CD4-positive, CD25-positive, alpha-beta regulatory T cell (primary cell): ENCODE data around the gene NBL1. TPM values are rescaled to one million over a fixed set of nuclear protein-coding genes. Genes with fewer than 3 reads are reported as not detected.

Experiments
- ATAC-seq, 2 donors: fragments of 150-1000 bp; cut with Tn5 transposase; one replicate each; pipeline ENCODE4 v1.10.0; 2021; ENCODE audit warnings: low read depth in 2 of 2, moderate number of reproducible peaks in 2 of 2, moderate library complexity in 1 of 2
- DNase-seq, 3 donors: peaks; one replicate each; pipeline versions ENCODE4 v3.0.0 to v3.0.0-alpha.2; 2012 to 2022; ENCODE audit warnings: mixed read lengths in 1 of 3
- H3K27ac ChIP-seq: one replicate; pipeline ENCODE4 v1.7.0; 2013; ENCODE audit warnings: mild to moderate bottlenecking, low read length; ENCODE audit not compliant: insufficient read depth, poor library complexity, severe bottlenecking
- H3K27me3 ChIP-seq: one replicate; pipeline ENCODE4 v1.7.0; 2013; ENCODE audit warnings: low read length; ENCODE audit not compliant: control insufficient read depth, insufficient read depth
- H3K36me3 ChIP-seq: one replicate; pipeline ENCODE4 v1.7.0; 2013; ENCODE audit warnings: mild to moderate bottlenecking, low read length, moderate library complexity; ENCODE audit not compliant: control insufficient read depth, insufficient read depth
- H3K4me1 ChIP-seq: 2 replicates; pipeline ENCODE4 v1.7.0; 2013; ENCODE audit warnings: mild to moderate bottlenecking, low read length; ENCODE audit not compliant: insufficient read depth, control insufficient read depth, poor library complexity, severe bottlenecking
- H3K4me3 ChIP-seq: one replicate; pipeline ENCODE4 v1.7.0; 2013; ENCODE audit warnings: low read depth, mild to moderate bottlenecking, low read length, moderate library complexity
- H3K9me3 ChIP-seq, 2 experiments: 1 replicate in 1 of 2; 2 replicates in 1 of 2; pipeline ENCODE4 v1.7.0; 2013; ENCODE audit warnings: low read length in 2 of 2, mild to moderate bottlenecking in 1 of 2, moderate library complexity in 1 of 2; ENCODE audit not compliant: control insufficient read depth in 2 of 2
- H3K27ac Mint-ChIP-seq, 3 donors: one replicate each; pipeline ENCODE4 v1.8.0; 2020 to 2022; ENCODE audit warnings: mild to moderate bottlenecking in 3 of 3, mixed read lengths in 3 of 3, moderate library complexity in 2 of 3
- H3K27me3 Mint-ChIP-seq: one replicate; pipeline ENCODE4 v1.8.0; 2022; ENCODE audit warnings: mild to moderate bottlenecking, mixed read lengths
- H3K36me3 Mint-ChIP-seq: one replicate; pipeline ENCODE4 v1.8.0; 2020; ENCODE audit warnings: mixed read lengths
- H3K4me1 Mint-ChIP-seq, 4 donors: one replicate each; pipeline ENCODE4 v1.8.0; 2020 to 2022; ENCODE audit warnings: mixed read lengths in 4 of 4, mild to moderate bottlenecking in 1 of 4
- H3K4me3 Mint-ChIP-seq, 4 donors: one replicate each; pipeline ENCODE4 v1.8.0; 2020 to 2022; ENCODE audit warnings: mild to moderate bottlenecking in 4 of 4, mixed read lengths in 4 of 4, moderate library complexity in 3 of 4
- H3K9me3 Mint-ChIP-seq, 7 donors: one replicate each; pipeline ENCODE4 v1.8.0; 2020 to 2022; ENCODE audit warnings: mixed read lengths in 7 of 7, mild to moderate bottlenecking in 3 of 7, moderate library complexity in 2 of 7
- polyA plus RNA-seq, 4 donors: library from polyadenylated mRNA; unstranded; fragments of 300-500 nt; fragmentation: Illumina TruSeq; gene quantifications; one replicate each; pipeline ENCODE4 v1.2.3, GENCODE V29; 2021
- total RNA-seq: library from RNA; stranded (reverse); gene quantifications from one replicate; pipeline ENCODE4 v1.2.3, GENCODE V29; 2022

Gene NBL1
- total and polyA plus RNA-seq, 5 donors from 2014 or later: 0.39 to 3.3 (median 1.3) TPM

DNA sequence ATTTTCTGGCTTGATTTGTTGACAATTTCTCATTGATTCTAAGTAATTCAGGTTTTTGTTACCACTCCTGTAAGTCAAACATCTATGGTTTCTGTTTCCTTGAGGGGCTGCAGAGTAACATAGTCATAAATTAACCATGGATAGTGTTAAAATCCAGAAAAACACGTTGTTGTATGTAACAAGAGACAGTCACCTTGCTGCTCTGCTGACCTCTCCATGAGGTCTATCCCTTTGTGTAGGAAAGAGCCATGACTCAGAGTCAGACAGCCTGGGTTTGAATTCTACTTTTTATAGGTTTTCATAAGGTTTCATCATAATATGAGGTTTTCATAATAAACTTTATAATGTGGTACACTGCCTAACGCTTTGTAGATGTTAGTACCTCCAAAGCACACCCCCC lies 27.6 kb upstream of the NBL1 start:
- ATAC-seq (no peak), DNase-seq (no peak)
- no peak overlapping the region for H3K27ac ChIP-seq
- Mint-ChIP-seq H3K27me3 (no peaks in the 10 kb centered on the region), H3K4me1 (peaks cover 25 to 50% (median 36%) of the 10 kb centered on the region in 4 donors), H3K9me3 (no peaks in the 10 kb centered on the region), H3K36me3 (peaks cover 15% of the 10 kb centered on the region), H3K4me3 (no peak overlapping the region), H3K27ac (peak overlapping the region in 1 of 3 donors; percentile 26)
- peaks cover 6% of the 10 kb centered on the region for H3K36me3 ChIP-seq
- H3K9me3 ChIP-seq: no peaks in the 10 kb centered on the region
- no peaks in the 10 kb centered on the region for H3K4me1 ChIP-seq
- no peaks in the 10 kb centered on the region for H3K27me3 ChIP-seq
- no peak overlapping the region for H3K4me3 ChIP-seq

DNA sequence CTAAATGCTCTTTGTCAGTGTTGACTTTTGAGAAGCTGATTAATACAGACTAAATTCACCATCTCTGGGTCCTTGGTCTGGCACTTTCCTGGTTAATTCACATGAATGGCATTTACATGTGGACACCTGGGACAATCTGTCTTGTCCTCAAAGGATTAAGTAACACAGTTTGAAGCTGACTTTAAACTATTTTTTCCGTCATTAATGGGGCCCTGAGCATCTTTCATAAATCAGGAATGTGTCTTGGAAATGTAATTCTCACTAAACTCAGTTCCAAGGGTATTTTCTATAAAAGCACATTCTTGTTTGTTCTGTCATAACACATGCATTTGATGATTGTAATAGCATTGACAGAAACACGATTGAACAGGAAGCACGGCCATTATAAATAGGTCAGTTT lies 26.7 kb upstream of the NBL1 start:
- H3K27ac ChIP-seq: no peak overlapping the region
- peaks cover 25 to 55% (median 38%) of the 10 kb centered on the region in 4 donors for H3K4me1 Mint-ChIP-seq
- H3K36me3 Mint-ChIP-seq: peaks cover 18% of the 10 kb centered on the region
- no peaks in the 10 kb centered on the region for H3K27me3 Mint-ChIP-seq
- peak overlapping the region in 1 of 3 donors; percentile 17 for H3K27ac Mint-ChIP-seq
- no peak overlapping the region for H3K4me3 Mint-ChIP-seq
- no peaks in the 10 kb centered on the region for H3K9me3 Mint-ChIP-seq
- H3K4me3 ChIP-seq: no peak overlapping the region
- no peak for ATAC-seq
- no peak for DNase-seq
- peaks cover 6% of the 10 kb centered on the region for H3K36me3 ChIP-seq
- H3K4me1 ChIP-seq: no peaks in the 10 kb centered on the region
- H3K27me3 ChIP-seq: no peaks in the 10 kb centered on the region
- no peaks in the 10 kb centered on the region for H3K9me3 ChIP-seq

DNA sequence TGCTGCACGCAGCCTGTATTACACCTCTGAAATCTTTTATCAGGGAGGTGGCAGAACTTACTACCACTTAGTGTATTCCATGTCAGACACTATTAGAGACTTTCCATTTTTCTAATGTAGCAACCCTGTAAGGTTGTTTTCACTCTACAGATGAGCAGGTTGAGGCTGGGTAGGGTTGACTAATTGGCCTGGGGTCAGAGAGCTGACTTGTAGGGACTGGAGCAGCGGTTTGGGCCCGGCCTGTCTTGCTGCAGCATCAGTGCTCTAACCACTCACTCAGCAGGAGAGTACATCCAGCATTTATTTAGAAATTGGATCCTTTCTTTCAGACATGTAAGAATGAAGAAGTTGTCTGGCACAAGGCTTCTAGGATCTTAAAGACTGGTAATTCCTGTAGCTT lies 25.7 kb upstream of the NBL1 start:
- H3K4me3 ChIP-seq: no peak overlapping the region
- H3K36me3 Mint-ChIP-seq: peaks cover 22% of the 10 kb centered on the region
- no peak overlapping the region for H3K4me3 Mint-ChIP-seq
- H3K9me3 ChIP-seq: no peaks in the 10 kb centered on the region
- no peaks in the 10 kb centered on the region for H3K9me3 Mint-ChIP-seq
- H3K27ac Mint-ChIP-seq: no peak overlapping the region
- no peaks in the 10 kb centered on the region for H3K27me3 Mint-ChIP-seq
- no peaks in the 10 kb centered on the region for H3K4me1 ChIP-seq
- DNase-seq (no peak), ATAC-seq (no peak)
- peaks cover 19 to 52% (median 32%) of the 10 kb centered on the region in 4 donors for H3K4me1 Mint-ChIP-seq
- H3K27ac ChIP-seq: no peak overlapping the region
- H3K27me3 ChIP-seq: no peaks in the 10 kb centered on the region
- peaks cover 10% of the 10 kb centered on the region for H3K36me3 ChIP-seq

DNA sequence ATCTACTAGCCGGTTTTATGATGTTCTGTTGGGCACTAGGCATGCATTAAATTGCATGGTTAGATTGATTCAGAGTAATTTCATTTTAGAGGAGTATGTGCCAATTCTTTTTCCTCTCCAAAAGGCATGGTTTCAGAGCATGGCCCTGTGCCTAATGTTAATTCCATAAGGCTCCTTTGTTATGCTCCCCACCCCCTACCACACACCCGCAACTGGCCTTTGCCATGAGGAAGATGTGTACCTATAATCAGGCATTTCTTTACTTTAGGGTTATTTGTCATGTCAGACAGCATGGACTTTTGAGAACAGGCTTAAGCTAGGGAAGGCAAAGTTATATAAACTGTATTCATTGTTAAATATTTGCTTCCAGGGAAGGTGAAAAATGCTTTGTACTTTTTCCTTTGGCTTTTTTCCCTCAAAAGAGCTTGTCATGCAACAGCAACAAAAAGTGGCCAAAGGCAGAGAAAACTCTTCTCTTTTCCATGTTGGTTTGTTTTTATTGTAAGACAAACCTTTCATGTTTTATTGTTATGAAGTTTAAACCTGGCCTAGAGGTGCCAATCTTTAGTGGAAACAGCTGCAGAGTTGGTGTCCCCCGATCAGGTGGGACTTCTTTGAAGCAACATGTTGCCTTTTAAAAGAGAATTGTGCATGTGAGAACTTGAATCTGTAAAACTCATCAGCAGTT lies 24.3 kb upstream of the NBL1 start:
- H3K27ac Mint-ChIP-seq: peak overlapping the region in 2 of 3 donors; percentile 8 to 62
- ATAC-seq (no peak), DNase-seq (no peak)
- H3K9me3 ChIP-seq: no peaks in the 10 kb centered on the region
- H3K36me3 Mint-ChIP-seq: peaks cover 29% of the 10 kb centered on the region
- no peak overlapping the region for H3K27ac ChIP-seq
- H3K36me3 ChIP-seq: peaks cover 22% of the 10 kb centered on the region
- H3K4me3 ChIP-seq: no peak overlapping the region
- no peaks in the 10 kb centered on the region for H3K27me3 ChIP-seq
- no peaks in the 10 kb centered on the region for H3K9me3 Mint-ChIP-seq
- no peak overlapping the region for H3K4me3 Mint-ChIP-seq
- H3K4me1 Mint-ChIP-seq: peaks cover 14 to 47% (median 27%) of the 10 kb centered on the region in 4 donors
- no peaks in the 10 kb centered on the region for H3K4me1 ChIP-seq
- no peaks in the 10 kb centered on the region for H3K27me3 Mint-ChIP-seq

DNA sequence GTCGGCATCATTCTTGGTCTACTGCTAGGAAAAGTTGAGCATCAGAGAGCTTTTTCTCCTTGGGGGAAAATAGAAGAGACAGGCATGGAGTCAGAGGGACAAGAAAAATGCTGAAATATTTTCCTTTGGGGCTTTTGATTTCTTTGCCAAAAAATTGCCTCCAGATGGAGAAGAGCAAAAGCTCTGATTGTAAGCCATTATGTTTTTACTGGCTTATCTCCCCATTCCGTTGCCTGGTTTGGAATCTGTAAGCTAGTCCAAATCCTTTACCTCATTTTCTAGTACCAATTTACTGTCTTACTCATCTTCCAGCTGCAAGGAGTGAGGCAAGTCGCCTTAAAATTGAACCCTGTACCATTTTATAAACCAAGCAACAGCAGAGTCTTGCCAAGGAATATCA lies 23.3 kb upstream of the NBL1 start:
- no peak for ATAC-seq
- Mint-ChIP-seq H3K27me3 (no peaks in the 10 kb centered on the region), H3K36me3 (peaks cover 27% of the 10 kb centered on the region), H3K9me3 (no peaks in the 10 kb centered on the region), H3K27ac (peak overlapping the region in 1 of 3 donors; percentile 49), H3K4me1 (peaks cover 6 to 39% (median 21%) of the 10 kb centered on the region in 4 donors), H3K4me3 (no peak overlapping the region)
- H3K27ac ChIP-seq: no peak overlapping the region
- peaks cover 26% of the 10 kb centered on the region for H3K36me3 ChIP-seq
- no peaks in the 10 kb centered on the region for H3K9me3 ChIP-seq
- H3K4me3 ChIP-seq: no peak overlapping the region
- no peaks in the 10 kb centered on the region for H3K27me3 ChIP-seq
- H3K4me1 ChIP-seq: no peaks in the 10 kb centered on the region
- DNase-seq: no peak

DNA sequence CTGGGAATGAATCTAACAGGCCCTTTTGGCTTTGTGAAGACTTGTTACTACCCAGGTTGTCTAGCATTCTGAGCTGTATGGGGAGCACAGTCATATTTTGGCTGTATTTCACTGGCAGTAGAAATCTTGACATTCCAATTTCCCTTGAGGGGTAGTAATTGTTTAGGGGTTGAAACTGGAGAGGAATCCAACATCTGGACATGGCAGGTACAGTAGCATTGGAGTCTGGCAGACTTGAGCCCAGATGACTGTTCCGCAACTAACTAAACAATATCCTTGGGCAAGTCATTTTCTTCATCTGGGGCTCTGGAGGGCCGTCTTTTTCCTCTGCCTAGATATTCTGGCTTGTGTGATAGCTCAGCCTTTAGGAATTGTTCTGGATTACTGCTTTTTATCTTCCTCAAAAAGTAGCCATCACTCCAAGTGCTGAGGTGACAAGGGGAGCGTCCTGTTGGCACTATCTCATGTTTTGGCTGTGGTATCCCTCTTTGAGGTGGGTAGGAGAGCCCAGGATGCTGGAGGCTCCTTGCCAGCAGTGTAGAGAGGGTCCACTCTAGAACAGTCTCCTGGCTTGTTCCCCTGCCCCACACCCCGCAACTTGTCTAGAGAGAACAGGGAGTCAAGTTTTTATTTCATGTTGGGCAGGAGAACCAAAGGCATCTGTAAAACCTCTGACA lies 22.7 kb upstream of the NBL1 start:
- H3K4me1 ChIP-seq: no peaks in the 10 kb centered on the region
- peaks cover 30% of the 10 kb centered on the region for H3K36me3 ChIP-seq
- no peaks in the 10 kb centered on the region for H3K9me3 Mint-ChIP-seq
- H3K27me3 Mint-ChIP-seq: no peaks in the 10 kb centered on the region
- H3K27ac Mint-ChIP-seq: peak overlapping the region in 2 of 3 donors; percentile 58 to 62
- no peak overlapping the region for H3K4me3 Mint-ChIP-seq
- peaks cover 6 to 36% (median 21%) of the 10 kb centered on the region in 4 donors for H3K4me1 Mint-ChIP-seq
- DNase-seq (no peak), ATAC-seq (no peak)
- no peaks in the 10 kb centered on the region for H3K9me3 ChIP-seq
- no peak overlapping the region for H3K4me3 ChIP-seq
- no peaks in the 10 kb centered on the region for H3K27me3 ChIP-seq
- H3K27ac ChIP-seq: no peak overlapping the region
- peaks cover 33% of the 10 kb centered on the region for H3K36me3 Mint-ChIP-seq

DNA sequence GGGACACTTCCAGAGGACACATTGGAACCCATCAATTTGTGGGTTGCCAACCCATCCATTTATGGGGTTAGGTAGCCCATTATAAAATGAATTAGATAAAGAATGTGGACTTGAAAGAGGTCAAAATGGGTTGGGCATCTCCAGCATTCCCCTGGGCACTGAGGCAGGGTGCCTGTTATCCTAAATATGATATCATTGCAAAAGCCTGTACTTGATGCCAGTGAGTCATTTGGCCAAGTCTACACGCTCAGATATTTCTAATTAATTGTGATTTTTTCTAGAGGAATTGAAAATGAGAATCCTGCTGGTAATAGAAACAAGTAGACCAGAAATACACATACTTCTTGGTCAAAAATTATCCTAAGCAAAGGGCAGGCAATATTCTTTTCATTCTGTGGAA lies 21.9 kb upstream of the NBL1 start:
- Histone ChIP-seq H3K9me3 (no peaks in the 10 kb centered on the region), H3K36me3 (peaks cover 38% of the 10 kb centered on the region), H3K27ac (no peak overlapping the region), H3K27me3 (no peaks in the 10 kb centered on the region), H3K4me3 (no peak overlapping the region), H3K4me1 (no peaks in the 10 kb centered on the region)
- H3K9me3 Mint-ChIP-seq: no peaks in the 10 kb centered on the region
- no peak overlapping the region for H3K4me3 Mint-ChIP-seq
- no peak for ATAC-seq
- DNase-seq: no peak
- H3K27me3 Mint-ChIP-seq: no peaks in the 10 kb centered on the region
- H3K27ac Mint-ChIP-seq: no peak overlapping the region
- H3K4me1 Mint-ChIP-seq: peaks cover 6 to 28% (median 19%) of the 10 kb centered on the region in 4 donors
- H3K36me3 Mint-ChIP-seq: peaks cover 32% of the 10 kb centered on the region

DNA sequence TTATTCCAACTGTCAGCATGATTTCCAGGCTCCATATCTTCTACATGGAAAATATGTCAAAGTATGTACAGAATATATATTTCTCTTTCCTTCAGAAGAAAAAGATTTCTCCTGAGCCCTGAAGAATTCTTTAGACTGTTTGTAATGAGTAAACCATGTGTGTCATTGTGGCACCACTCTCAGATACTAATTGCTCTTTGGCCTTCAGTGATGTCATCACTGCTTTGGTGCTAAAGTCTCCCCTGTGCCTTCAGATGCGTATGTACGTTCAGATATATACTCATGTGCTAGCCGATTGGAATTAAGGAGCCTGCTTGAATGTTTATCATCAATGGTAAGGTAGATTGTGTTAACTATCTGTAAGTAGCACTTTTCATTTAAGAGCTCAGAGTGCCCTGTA lies 20.6 kb upstream of the NBL1 start:
- ATAC-seq: no peak
- no peaks in the 10 kb centered on the region for H3K9me3 ChIP-seq
- peaks cover 47% of the 10 kb centered on the region for H3K36me3 ChIP-seq
- DNase-seq: no peak
- no peaks in the 10 kb centered on the region for H3K27me3 ChIP-seq
- H3K36me3 Mint-ChIP-seq: peaks cover 31% of the 10 kb centered on the region
- H3K4me3 ChIP-seq: no peak overlapping the region
- no peak overlapping the region for H3K27ac Mint-ChIP-seq
- no peak overlapping the region for H3K4me3 Mint-ChIP-seq
- peaks cover 6 to 28% (median 17%) of the 10 kb centered on the region in 4 donors for H3K4me1 Mint-ChIP-seq
- no peak overlapping the region for H3K27ac ChIP-seq
- H3K4me1 ChIP-seq: no peaks in the 10 kb centered on the region
- no peaks in the 10 kb centered on the region for H3K9me3 Mint-ChIP-seq
- H3K27me3 Mint-ChIP-seq: no peaks in the 10 kb centered on the region
